GM12872 (cell line): ENCODE results near the gene EPX.

Experiments
- TF ChIP-seq, protein P1 (sequence below): IDR thresholded peaks from 3 replicates; pipeline ENCODE4 v1.5.1; 2011; ENCODE audit warnings: low read depth, mild to moderate bottlenecking, low read length, moderate library complexity; ENCODE audit not compliant: insufficient read depth

The EPX gene

DNA sequence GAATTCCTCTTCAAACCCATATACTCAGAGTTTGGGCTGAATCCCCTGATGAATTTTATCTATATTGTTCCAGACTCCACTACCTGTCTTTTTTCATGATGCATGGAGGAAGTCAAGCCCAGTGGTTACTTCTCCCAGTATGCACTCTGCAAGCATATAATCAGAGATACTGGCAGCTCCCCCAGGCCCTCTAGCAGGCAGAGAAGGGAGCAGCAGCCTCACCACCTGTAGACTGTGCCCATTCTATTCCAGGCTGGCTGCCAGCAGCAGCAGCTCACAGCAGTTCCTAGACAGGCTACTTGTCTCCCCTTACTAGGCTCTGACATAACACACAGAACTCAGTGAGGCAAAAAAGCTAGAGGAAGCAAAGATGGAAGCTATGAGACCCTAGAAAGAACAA is 23.2 kb downstream of the EPX start:
- TF ChIP-seq, protein P1, sequence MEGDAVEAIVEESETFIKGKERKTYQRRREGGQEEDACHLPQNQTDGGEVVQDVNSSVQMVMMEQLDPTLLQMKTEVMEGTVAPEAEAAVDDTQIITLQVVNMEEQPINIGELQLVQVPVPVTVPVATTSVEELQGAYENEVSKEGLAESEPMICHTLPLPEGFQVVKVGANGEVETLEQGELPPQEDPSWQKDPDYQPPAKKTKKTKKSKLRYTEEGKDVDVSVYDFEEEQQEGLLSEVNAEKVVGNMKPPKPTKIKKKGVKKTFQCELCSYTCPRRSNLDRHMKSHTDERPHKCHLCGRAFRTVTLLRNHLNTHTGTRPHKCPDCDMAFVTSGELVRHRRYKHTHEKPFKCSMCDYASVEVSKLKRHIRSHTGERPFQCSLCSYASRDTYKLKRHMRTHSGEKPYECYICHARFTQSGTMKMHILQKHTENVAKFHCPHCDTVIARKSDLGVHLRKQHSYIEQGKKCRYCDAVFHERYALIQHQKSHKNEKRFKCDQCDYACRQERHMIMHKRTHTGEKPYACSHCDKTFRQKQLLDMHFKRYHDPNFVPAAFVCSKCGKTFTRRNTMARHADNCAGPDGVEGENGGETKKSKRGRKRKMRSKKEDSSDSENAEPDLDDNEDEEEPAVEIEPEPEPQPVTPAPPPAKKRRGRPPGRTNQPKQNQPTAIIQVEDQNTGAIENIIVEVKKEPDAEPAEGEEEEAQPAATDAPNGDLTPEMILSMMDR, result no peak

DNA sequence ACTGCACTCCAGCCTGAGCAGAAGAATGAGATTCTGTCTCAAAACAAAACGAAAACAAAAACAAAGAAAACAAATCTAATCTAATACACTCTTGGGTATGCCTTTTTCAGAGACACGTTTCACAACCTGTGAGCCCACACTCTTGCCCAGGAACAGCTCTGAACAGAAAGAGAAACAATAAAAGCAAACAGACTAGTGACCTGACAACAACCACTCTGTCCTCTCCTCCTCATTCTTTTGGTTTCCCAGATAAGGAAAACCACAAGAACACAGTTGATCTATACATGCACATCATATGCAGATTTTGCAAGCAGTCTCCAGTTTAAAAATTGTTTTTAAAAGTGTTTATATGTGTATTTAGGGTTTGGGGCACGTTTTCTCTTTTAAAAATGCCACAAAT is 25.2 kb downstream of the EPX start:
- TF ChIP-seq, protein P1, result no peak

DNA sequence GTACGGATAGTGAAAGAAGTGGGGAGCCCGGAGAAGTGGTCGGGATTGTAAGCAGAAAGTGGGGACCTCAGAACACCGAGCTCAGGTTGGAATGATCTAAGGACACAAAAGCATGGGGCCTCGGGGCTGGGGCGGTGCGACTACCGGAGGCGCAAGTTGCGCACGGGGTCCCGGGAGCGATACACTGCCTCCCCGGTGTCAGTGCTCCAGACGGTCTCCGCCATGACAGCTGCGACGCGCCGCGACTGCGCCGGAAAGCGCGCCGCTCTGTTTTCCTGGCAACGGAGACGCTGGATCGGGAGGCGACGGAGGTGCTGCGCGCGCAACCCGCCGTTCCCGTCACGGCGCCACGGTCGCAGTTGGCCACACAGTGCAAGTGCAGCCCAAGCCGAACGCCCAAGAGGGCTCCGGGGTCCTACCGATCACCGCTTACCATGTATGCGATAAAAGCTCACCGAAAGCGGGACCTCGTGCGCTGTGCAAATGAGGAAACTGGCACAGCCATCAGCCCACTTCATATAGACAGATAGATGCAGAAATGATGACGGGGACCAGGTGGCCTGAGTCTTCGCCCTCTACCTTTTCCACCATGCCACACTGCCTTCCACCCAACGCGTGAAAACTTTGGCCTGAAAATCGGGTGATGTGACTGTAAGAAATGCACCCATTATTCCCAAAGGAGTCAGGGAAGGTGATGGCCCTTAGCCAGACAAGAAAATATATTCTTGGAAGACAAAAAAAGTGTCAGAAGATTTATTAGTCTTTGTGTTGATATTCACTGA is 26.7 kb downstream of the EPX start, which contains the start of gene MKS1:
Gene MKS1 (minus strand): TSS at position 249 of the 782 bp plus-strand sequence. CDS start 25 bp downstream, at position 224.
- TF ChIP-seq, protein P1, result peak; percentile 84

DNA sequence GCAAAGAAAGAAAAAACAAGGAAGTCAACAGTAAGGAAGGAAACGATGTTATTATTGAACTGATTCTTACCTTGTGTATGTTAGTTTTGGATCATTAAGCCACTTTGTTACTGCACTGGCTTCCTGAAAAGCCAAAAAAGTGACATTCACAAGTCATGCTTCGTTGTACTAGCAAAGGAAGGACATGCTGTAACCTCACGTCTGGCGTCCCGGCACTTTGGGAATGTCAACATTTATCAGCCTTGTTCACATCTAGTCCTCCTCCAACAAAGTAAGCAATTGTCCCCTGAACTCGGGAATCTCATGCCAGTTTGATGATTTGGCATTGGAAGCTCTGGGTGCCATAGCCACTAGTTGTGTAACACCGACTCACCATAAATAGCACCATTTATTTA is 27.3 kb downstream of the EPX start:
- TF ChIP-seq, protein P1, result no peak

DNA sequence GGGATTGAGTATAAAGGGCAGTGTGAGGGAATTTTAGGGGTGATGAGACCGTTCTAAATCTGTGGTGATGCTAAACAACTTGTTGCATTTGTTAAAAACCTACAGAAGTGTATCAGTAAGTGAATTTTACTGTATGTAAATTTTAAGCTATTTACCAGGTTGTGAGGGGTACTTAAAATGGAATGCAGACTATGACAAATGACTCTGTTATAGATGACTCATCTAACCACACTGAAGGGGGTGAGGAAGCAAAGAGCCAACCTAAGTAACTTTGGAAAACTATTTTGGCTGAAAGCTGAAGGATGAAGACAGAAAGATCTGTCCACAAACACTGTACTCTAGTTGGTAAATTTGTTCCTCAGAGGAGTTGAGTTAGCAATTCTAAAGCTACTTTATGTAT is 31.8 kb downstream of the EPX start:
- TF ChIP-seq, protein P1, result no peak

DNA sequence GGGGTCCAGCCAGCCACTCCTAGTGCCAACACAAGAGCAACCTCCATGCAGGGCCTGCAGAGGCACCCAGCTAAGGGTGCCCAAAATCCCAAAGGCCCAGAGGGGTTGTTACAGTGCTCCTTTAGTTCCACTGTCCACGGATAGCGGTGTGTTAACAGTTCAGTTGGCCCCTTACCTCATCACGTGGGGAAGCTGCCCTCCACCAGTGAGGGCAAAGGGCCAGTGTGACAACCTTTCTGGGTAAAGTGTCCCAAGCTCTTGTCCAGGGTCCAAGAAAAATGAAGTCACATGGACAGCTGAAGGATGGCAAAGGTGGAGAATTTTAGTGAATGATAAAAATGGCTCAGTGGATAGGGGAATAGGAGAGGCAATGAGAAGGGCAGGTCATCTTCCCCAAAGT is 35.2 kb downstream of the EPX start:
- TF ChIP-seq, protein P1, result no peak

DNA sequence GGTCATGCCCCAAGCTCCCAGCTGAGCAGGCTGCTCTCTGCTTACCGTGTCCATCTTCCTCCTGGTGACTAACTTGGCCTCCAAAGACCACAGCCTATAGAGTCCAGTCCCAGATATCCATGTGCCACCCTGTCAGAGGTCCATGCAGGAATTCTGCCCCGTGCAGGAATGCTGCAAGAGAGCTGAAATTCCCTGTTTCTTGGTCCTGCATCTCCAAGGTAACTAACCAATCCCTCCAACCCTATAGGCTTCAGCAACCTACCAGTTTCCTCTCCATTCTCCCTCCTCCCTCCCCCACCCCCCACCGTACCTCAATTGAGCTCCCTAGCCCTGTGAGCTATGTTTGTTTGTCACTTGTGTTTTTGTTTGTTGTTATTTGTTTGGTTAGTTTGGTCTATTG is 36.2 kb downstream of the EPX start:
- TF ChIP-seq, protein P1, result no peak

DNA sequence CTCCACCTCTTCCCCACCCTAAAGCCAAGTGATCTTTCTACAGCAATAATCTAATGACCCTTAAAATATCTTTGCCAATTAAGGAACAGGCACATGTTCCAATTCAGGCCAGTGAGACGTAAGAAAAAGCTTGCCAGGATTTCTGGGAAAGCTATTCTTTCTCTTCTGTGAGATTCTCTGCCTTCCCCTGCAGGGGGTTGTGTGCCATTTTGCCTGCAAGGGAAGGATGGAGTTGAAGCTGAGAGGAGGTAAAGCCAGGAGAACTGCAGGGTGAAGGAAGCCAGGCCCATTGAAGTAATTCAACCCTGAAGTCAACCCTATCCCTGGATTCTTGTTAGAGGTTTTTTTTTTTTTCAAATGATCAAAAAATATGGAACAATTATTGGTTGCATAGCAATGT is 36.9 kb downstream of the EPX start:
- TF ChIP-seq, protein P1, result no peak
